Measurements from ENCODE around the gene PRCC. TPM values are rescaled to one million over a fixed set of nuclear protein-coding genes. Genes with fewer than 3 reads are reported as not detected.

PRCC gene
- polyA plus RNA-seq, 1 donor (not counting 4 experiments of a cell fraction or from before 2014, with no cell fraction given): 40.4 TPM

DNA sequence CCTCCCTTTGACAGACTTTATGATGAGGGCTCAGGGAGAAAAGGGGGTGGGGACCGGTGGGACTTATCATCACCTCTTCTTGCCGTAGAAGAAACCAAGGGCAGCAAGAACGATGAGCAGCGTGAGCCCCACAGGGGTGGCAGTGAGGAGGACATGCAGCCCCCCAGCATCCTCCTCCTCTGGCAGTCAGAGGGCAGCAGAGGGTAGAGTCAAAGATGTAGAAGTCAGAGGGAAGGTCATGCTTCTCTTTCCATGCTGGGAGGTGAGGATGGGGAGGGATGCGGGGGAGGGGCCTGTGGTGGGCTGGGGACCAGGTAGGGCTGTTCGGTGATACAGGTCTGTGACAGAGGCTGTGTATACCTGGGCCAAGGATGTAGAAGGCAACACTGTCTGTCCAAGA lies 76.8 kb downstream of the PRCC start:
- no peak overlapping the region for H2AFZ ChIP-seq (ENCODE audit: control insufficient read depth, low read length)
- dilution Hi-C loops (cut with MboI; ENCODE audit: extremely low pct_ligation_motif_present, low sequenced_read_pairs): no loop called here
- H3K27me3 ChIP-seq (ENCODE audit: control insufficient read depth, extremely low read depth, insufficient read depth, low read length): peaks cover 73% of the 10 kb centered on the region

DNA sequence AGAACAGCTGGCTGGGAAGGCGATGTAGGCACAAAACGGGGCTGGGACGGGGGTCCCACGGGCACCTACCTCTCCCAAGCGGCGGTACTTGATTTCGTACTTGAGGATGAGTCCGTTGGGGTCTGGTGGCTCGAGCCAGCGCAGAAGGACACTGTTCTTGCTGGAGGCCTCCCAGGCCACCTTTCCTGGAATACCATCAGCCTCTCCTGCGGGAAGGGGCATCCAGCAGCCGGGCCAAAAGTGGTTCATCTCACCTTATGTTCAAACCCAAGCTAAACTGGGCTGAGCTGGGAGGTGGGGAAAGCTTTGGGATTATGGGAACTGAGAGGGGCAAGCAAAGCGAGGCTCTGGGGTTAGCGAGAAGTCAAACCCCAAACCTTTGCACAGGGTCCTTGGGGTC lies 77.3 kb downstream of the PRCC start:
- FAIRE-seq: no peak
- H3K9me3 ChIP-seq (ENCODE audit: control insufficient read depth, low read depth, low read length): no peaks in the 10 kb centered on the region

More for the DNA sequence above, 76.8 kb downstream of the PRCC start:
- no peaks in the 10 kb centered on the region for H3K79me2 ChIP-seq (ENCODE audit: control insufficient read depth, insufficient read depth, low read length)
- H3K9me1 ChIP-seq (ENCODE audit: control insufficient read depth, extremely low read depth, insufficient read depth, low read length): no peaks in the 10 kb centered on the region
- TF ChIP-seq, protein P1, sequence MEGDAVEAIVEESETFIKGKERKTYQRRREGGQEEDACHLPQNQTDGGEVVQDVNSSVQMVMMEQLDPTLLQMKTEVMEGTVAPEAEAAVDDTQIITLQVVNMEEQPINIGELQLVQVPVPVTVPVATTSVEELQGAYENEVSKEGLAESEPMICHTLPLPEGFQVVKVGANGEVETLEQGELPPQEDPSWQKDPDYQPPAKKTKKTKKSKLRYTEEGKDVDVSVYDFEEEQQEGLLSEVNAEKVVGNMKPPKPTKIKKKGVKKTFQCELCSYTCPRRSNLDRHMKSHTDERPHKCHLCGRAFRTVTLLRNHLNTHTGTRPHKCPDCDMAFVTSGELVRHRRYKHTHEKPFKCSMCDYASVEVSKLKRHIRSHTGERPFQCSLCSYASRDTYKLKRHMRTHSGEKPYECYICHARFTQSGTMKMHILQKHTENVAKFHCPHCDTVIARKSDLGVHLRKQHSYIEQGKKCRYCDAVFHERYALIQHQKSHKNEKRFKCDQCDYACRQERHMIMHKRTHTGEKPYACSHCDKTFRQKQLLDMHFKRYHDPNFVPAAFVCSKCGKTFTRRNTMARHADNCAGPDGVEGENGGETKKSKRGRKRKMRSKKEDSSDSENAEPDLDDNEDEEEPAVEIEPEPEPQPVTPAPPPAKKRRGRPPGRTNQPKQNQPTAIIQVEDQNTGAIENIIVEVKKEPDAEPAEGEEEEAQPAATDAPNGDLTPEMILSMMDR (optimal IDR thresholded peaks at IDR 0.05 in 1 of 3, IDR thresholded peaks at IDR 0.05 in 1 of 3, conservative IDR thresholded peaks at IDR 0.05 in 1 of 3; ENCODE audit: extremely low read depth in 1 of 3, insufficient read depth in 2 of 3, low read length in 3 of 3): no peak
- TF ChIP-seq EZH2 (IDR thresholded peaks at IDR 0.05; ENCODE audit: low read length): no peak
- FAIRE-seq (no peak), DNase-seq (ENCODE audit: low read depth, low spot score) (no peak)
- H3K36me3 ChIP-seq (ENCODE audit: control insufficient read depth in 2 of 2, extremely low read depth in 1 of 2, insufficient read depth in 2 of 2, low read length in 2 of 2): no peaks in the 10 kb centered on the region
- H3K4me1 ChIP-seq (ENCODE audit: control insufficient read depth, extremely low read depth, insufficient read depth, low read length): peaks cover 2% of the 10 kb centered on the region
- no peak overlapping the region for H3K4me2 ChIP-seq (ENCODE audit: control insufficient read depth, extremely low read depth, insufficient read depth, low read depth, low read length)
- H3K9ac ChIP-seq (ENCODE audit: control insufficient read depth, extremely low read depth, insufficient read depth, low read length): no peak overlapping the region
- H3K9me3 ChIP-seq (ENCODE audit: control insufficient read depth, low read depth, low read length): no peaks in the 10 kb centered on the region
- no peak overlapping the region for H3K27ac ChIP-seq (ENCODE audit: control insufficient read depth, insufficient read depth, low read length)
- H3K4me3 ChIP-seq (ENCODE audit: control insufficient read depth in 2 of 3, extremely low read depth in 1 of 3, insufficient read depth in 2 of 3, low read depth in 1 of 3, low read length in 3 of 3): no peak overlapping the region
- H4K20me1 ChIP-seq (ENCODE audit: control insufficient read depth, extremely low read depth, insufficient read depth, low read length): peaks cover 2% of the 10 kb centered on the region

More for the DNA sequence above, 77.3 kb downstream of the PRCC start:
- no peaks in the 10 kb centered on the region for H3K36me3 ChIP-seq (ENCODE audit: control insufficient read depth in 2 of 2, extremely low read depth in 1 of 2, insufficient read depth in 2 of 2, low read length in 2 of 2)
- TF ChIP-seq, protein P1 (optimal IDR thresholded peaks at IDR 0.05 in 1 of 3, IDR thresholded peaks at IDR 0.05 in 1 of 3, conservative IDR thresholded peaks at IDR 0.05 in 1 of 3; ENCODE audit: extremely low read depth in 1 of 3, insufficient read depth in 2 of 3, low read length in 3 of 3): no peak
- TF ChIP-seq EZH2 (IDR thresholded peaks at IDR 0.05; ENCODE audit: low read length): peak; percentile 61
- H2AFZ ChIP-seq (ENCODE audit: control insufficient read depth, low read length): no peak overlapping the region
- no peaks in the 10 kb centered on the region for H3K79me2 ChIP-seq (ENCODE audit: control insufficient read depth, insufficient read depth, low read length)
- H3K27me3 ChIP-seq (ENCODE audit: control insufficient read depth, extremely low read depth, insufficient read depth, low read length): peaks cover 71% of the 10 kb centered on the region
- no peak for DNase-seq (ENCODE audit: low read depth, low spot score)
- dilution Hi-C loops (cut with MboI; ENCODE audit: extremely low pct_ligation_motif_present, low sequenced_read_pairs): no loop called here
- H3K9ac ChIP-seq (ENCODE audit: control insufficient read depth, extremely low read depth, insufficient read depth, low read length): no peak overlapping the region
- no peak overlapping the region for H3K27ac ChIP-seq (ENCODE audit: control insufficient read depth, insufficient read depth, low read length)
- no peak overlapping the region for H3K4me3 ChIP-seq (ENCODE audit: control insufficient read depth in 2 of 3, extremely low read depth in 1 of 3, insufficient read depth in 2 of 3, low read depth in 1 of 3, low read length in 3 of 3)
- no peaks in the 10 kb centered on the region for H3K9me1 ChIP-seq (ENCODE audit: control insufficient read depth, extremely low read depth, insufficient read depth, low read length)
- peak overlapping the region; percentile 37 for H3K4me2 ChIP-seq (ENCODE audit: control insufficient read depth, extremely low read depth, insufficient read depth, low read depth, low read length)
- H3K4me1 ChIP-seq (ENCODE audit: control insufficient read depth, extremely low read depth, insufficient read depth, low read length): peaks cover 2% of the 10 kb centered on the region
- peaks cover 2% of the 10 kb centered on the region for H4K20me1 ChIP-seq (ENCODE audit: control insufficient read depth, extremely low read depth, insufficient read depth, low read length)

Measured in keratinocyte (primary cell).